DOHH2 (cell line): ENCODE data around the gene MCOLN1.

ENCODE experiments used
- CTCF ChIP-seq: fragments of 200-600 bp; sonication (generic); IDR thresholded peaks from one replicate; pipeline ENCODE4 v1.5.1; 2014; ENCODE audit warnings: antibody characterized with exemption, mild to moderate bottlenecking, low read depth, low read length; ENCODE audit not compliant: poor library complexity, severe bottlenecking
- EZH2phosphoT487 ChIP-seq: fragments of 200-600 bp; sonication (generic); IDR thresholded peaks from 2 replicates; pipeline ENCODE4 v1.6.1; 2017; ENCODE audit warnings: borderline replicate concordance, mild to moderate bottlenecking, antibody characterized with exemption, low read length, moderate library complexity, mixed read lengths

GRCh38 chr19:7565332-7565731 is 42.9 kb downstream of the MCOLN1 start:
- TF ChIP-seq CTCF (no peak), EZH2phosphoT487 (no peak)
